ENCODE results near the gene GPC5. TPM values are rescaled to one million over a fixed set of nuclear protein-coding genes. Genes with fewer than 3 reads are reported as not detected.

GPC5 gene
- total and polyA plus RNA-seq, 2 of the 13 experiments (the other 11 are each of a cell fraction or from before 2014, with no cell fraction given) = 0.02 to 0.07 TPM

GRCh38 chr13:91620670-91621141, 222.3 kb downstream of the GPC5 start:
- Histone ChIP-seq H2AFZ (ENCODE audit: low read length) (no peak overlapping the region), H3K9ac (ENCODE audit: insufficient read depth, low read depth, low read length) (no peak overlapping the region), H3K27ac (ENCODE audit: extremely low read length, insufficient read depth, low read length) (no peak overlapping the region), H4K20me1 (ENCODE audit: insufficient read depth, low read length) (no peaks in the 10 kb centered on the region), H3K4me1 (ENCODE audit: insufficient read depth, low read length) (no peaks in the 10 kb centered on the region), H3K9me3 (ENCODE audit: low read length) (no peaks in the 10 kb centered on the region), H3K79me2 (ENCODE audit: insufficient read depth, low read length) (no peaks in the 10 kb centered on the region), H3K27me3 (ENCODE audit: control insufficient read depth in 1 of 2, insufficient read depth in 2 of 2, low read length in 2 of 2) (no peaks in the 10 kb centered on the region), H3K36me3 (replicated peaks in 1 of 2; ENCODE audit: control insufficient read depth in 1 of 2, insufficient read depth in 2 of 2, low read length in 2 of 2) (no peaks in the 10 kb centered on the region), H3K4me2 (ENCODE audit: low read depth, low read length) (no peak overlapping the region), H3K4me3 (replicated peaks in 1 of 3; ENCODE audit: insufficient read depth in 1 of 3, low read depth in 2 of 3, low read length in 3 of 3) (no peak overlapping the region)
- POLR2A ChIA-PET = no interaction called here
- BruUV-seq (replicated peaks) = no TSS peak
- in situ Hi-C loops (cut with HindIII; ENCODE audit: extremely low pct_ligation_motif_present, low pct_unique_long_range_greater_than_20kb) = no loop called here
- no peak for DNase-seq (ENCODE audit: low spot score)
- no peak for FAIRE-seq
- 6% methylated on average over 2 of the region's 2 CpGs for WGBS (ENCODE audit: low lambda C conversion rate)
- TF ChIP-seq, protein P1, sequence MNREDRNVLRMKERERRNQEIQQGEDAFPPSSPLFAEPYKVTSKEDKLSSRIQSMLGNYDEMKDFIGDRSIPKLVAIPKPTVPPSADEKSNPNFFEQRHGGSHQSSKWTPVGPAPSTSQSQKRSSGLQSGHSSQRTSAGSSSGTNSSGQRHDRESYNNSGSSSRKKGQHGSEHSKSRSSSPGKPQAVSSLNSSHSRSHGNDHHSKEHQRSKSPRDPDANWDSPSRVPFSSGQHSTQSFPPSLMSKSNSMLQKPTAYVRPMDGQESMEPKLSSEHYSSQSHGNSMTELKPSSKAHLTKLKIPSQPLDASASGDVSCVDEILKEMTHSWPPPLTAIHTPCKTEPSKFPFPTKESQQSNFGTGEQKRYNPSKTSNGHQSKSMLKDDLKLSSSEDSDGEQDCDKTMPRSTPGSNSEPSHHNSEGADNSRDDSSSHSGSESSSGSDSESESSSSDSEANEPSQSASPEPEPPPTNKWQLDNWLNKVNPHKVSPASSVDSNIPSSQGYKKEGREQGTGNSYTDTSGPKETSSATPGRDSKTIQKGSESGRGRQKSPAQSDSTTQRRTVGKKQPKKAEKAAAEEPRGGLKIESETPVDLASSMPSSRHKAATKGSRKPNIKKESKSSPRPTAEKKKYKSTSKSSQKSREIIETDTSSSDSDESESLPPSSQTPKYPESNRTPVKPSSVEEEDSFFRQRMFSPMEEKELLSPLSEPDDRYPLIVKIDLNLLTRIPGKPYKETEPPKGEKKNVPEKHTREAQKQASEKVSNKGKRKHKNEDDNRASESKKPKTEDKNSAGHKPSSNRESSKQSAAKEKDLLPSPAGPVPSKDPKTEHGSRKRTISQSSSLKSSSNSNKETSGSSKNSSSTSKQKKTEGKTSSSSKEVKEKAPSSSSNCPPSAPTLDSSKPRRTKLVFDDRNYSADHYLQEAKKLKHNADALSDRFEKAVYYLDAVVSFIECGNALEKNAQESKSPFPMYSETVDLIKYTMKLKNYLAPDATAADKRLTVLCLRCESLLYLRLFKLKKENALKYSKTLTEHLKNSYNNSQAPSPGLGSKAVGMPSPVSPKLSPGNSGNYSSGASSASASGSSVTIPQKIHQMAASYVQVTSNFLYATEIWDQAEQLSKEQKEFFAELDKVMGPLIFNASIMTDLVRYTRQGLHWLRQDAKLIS (CRISPR knock-in tag; IDR thresholded peaks at IDR 0.05) = no peak
- TF ChIP-seq JARID2 (CRISPR knock-in tag; IDR thresholded peaks at IDR 0.05; ENCODE audit: insufficient replicate concordance) (no peak), ZNF343 (CRISPR knock-in tag; IDR thresholded peaks at IDR 0.05) (no peak)
- CTCF ChIA-PET (ENCODE audit: low intra/inter-chr PET ratio, low total read pairs) = no interaction called here
- intact Hi-C loops (cut with micrococcal nuclease; ENCODE audit: unreplicated experiment) = no loop called here
- no peak for ATAC-seq

DNA sequence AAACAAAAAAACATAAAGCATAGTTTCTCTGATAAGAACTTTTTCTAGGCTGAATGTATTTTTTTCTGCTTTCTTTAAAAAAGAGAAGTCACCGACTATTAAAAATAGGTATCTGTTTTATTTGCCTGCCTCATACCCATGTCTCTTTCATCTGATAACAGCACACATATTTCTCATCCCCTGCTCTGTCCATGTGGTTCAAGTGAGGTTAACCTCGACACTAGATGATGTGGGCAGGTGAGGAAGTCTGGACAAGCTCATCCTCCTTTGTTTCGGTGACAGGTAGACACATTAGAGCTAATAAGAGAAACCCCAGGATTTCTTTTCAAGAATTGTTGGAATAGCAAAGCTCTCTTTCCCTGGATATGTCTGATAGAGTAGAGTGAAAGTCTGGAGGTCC, 222.7 kb downstream of the GPC5 start:
- CTCF ChIA-PET (ENCODE audit: low intra/inter-chr PET ratio, low total read pairs) = no interaction called here
- no TSS peak for BruUV-seq (replicated peaks)
- no peak for FAIRE-seq

More for the DNA sequence above, 222.7 kb downstream of the GPC5 start:
- no peaks in the 10 kb centered on the region for H4K20me1 ChIP-seq (ENCODE audit: insufficient read depth, low read length)
- no peak overlapping the region for H3K4me3 ChIP-seq (replicated peaks in 1 of 3; ENCODE audit: insufficient read depth in 1 of 3, low read depth in 2 of 3, low read length in 3 of 3)
- DNase-seq (ENCODE audit: low spot score) (no peak), ATAC-seq (no peak)
- H3K9me3 ChIP-seq (ENCODE audit: low read length) = no peaks in the 10 kb centered on the region
- H3K36me3 ChIP-seq (replicated peaks in 1 of 2; ENCODE audit: control insufficient read depth in 1 of 2, insufficient read depth in 2 of 2, low read length in 2 of 2) = no peaks in the 10 kb centered on the region
- H3K4me1 ChIP-seq (ENCODE audit: insufficient read depth, low read length) = no peaks in the 10 kb centered on the region
- WGBS (ENCODE audit: low lambda C conversion rate) = 0% methylated on average over 3 of the region's 3 CpGs
- H2AFZ ChIP-seq (ENCODE audit: low read length) = no peak overlapping the region
- H3K27ac ChIP-seq (ENCODE audit: extremely low read length, insufficient read depth, low read length) = no peak overlapping the region
- intact Hi-C loops (cut with micrococcal nuclease; ENCODE audit: unreplicated experiment) = no loop called here
- no peaks in the 10 kb centered on the region for H3K79me2 ChIP-seq (ENCODE audit: insufficient read depth, low read length)
- POLR2A ChIA-PET = no interaction called here
- no peaks in the 10 kb centered on the region for H3K27me3 ChIP-seq (ENCODE audit: control insufficient read depth in 1 of 2, insufficient read depth in 2 of 2, low read length in 2 of 2)
- in situ Hi-C loops (cut with HindIII; ENCODE audit: extremely low pct_ligation_motif_present, low pct_unique_long_range_greater_than_20kb) = no loop called here
- no peak for TF ChIP-seq HNRNPLL (IDR thresholded peaks at IDR 0.05; ENCODE audit: low read depth, low read length, poor library complexity, severe bottlenecking)
- no peak for TF ChIP-seq MED13 (CRISPR knock-in tag; IDR thresholded peaks at IDR 0.05)
- no peak for TF ChIP-seq CREM (IDR thresholded peaks at IDR 0.05)
- TF ChIP-seq CREM (CRISPR knock-in tag; IDR thresholded peaks at IDR 0.05) = no peak
- TF ChIP-seq ZNF589 (CRISPR knock-in tag; conservative IDR thresholded peaks at IDR 0.05) = no peak
- no peak for TF ChIP-seq ZNF660 (CRISPR knock-in tag; IDR thresholded peaks at IDR 0.05; ENCODE audit: borderline replicate concordance, low read depth)
- no peak for TF ChIP-seq KDM6A (CRISPR knock-in tag; IDR thresholded peaks at IDR 0.05; ENCODE audit: low read depth)
- TF ChIP-seq GABPB1 (CRISPR knock-in tag; IDR thresholded peaks at IDR 0.05) = no peak
- no peak overlapping the region for H3K4me2 ChIP-seq (ENCODE audit: low read depth, low read length)
- H3K9ac ChIP-seq (ENCODE audit: insufficient read depth, low read depth, low read length) = no peak overlapping the region

Measured in HepG2 (cell line).